ENCODE measurements around the gene IDI2. TPM values are rescaled to one million over a fixed set of nuclear protein-coding genes. Genes with fewer than 3 reads are reported as not detected.

Gene IDI2
- total and polyA plus RNA-seq, 2 of the 13 experiments (the other 11 are each of a cell fraction or from before 2014, with no cell fraction given), result not detected

GRCh38 chr10:1068380-1069361 lies 43.0 kb upstream of the IDI2 start:
- H3K79me2 ChIP-seq (ENCODE audit: insufficient read depth, low read length), result peaks cover 4% of the 10 kb centered on the region
- POLR2A ChIA-PET, result interaction anchor here (0.9 kb wide), 1 partner anchor 19 kb away, joined by 3 read pairs; the partner anchor contains the start of gene IDI1
- FAIRE-seq (no peak), DNase-seq (ENCODE audit: low spot score) (no peak), ATAC-seq (no peak)
- no peak overlapping the region for H3K27ac ChIP-seq (ENCODE audit: extremely low read length, insufficient read depth, low read length)
- 91% methylated on average over 10 of the region's 10 CpGs for WGBS (ENCODE audit: low lambda C conversion rate)
- H4K20me1 ChIP-seq (ENCODE audit: insufficient read depth, low read length), result no peaks in the 10 kb centered on the region
- no TSS peak for BruUV-seq (replicated peaks)
- no peak overlapping the region for H2AFZ ChIP-seq (ENCODE audit: low read length)
- H3K36me3 ChIP-seq (replicated peaks in 1 of 2; ENCODE audit: control insufficient read depth in 1 of 2, insufficient read depth in 2 of 2, low read length in 2 of 2), result peaks cover 4 to 12% of the 10 kb centered on the region in 2 experiments; a peak in 3 of 5 replicates
- peaks cover 7% of the 10 kb centered on the region for H3K4me1 ChIP-seq (ENCODE audit: insufficient read depth, low read length)
- CTCF ChIA-PET (ENCODE audit: low intra/inter-chr PET ratio, low total read pairs), result no interaction called here
- H3K9ac ChIP-seq (ENCODE audit: insufficient read depth, low read depth, low read length), result no peak overlapping the region
- no peaks in the 10 kb centered on the region for H3K27me3 ChIP-seq (ENCODE audit: control insufficient read depth in 1 of 2, insufficient read depth in 2 of 2, low read length in 2 of 2)
- no peak overlapping the region for H3K4me2 ChIP-seq (ENCODE audit: low read depth, low read length)
- no peak for TF ChIP-seq DRAP1 (CRISPR knock-in tag; IDR thresholded peaks at IDR 0.05)
- no peak for TF ChIP-seq HBP1 (CRISPR knock-in tag; IDR thresholded peaks at IDR 0.05; ENCODE audit: low read depth)
- no peak for TF ChIP-seq ZIK1 (CRISPR knock-in tag; IDR thresholded peaks at IDR 0.05; ENCODE audit: borderline replicate concordance, low read depth)
- TF ChIP-seq NFKB2 (CRISPR knock-in tag; IDR thresholded peaks at IDR 0.05; ENCODE audit: borderline replicate concordance), result no peak
- no peak for TF ChIP-seq ZNF251 (CRISPR knock-in tag; IDR thresholded peaks at IDR 0.05)
- TF ChIP-seq MTF1 (CRISPR knock-in tag; IDR thresholded peaks at IDR 0.05), result no peak
- TF ChIP-seq, protein P1, sequence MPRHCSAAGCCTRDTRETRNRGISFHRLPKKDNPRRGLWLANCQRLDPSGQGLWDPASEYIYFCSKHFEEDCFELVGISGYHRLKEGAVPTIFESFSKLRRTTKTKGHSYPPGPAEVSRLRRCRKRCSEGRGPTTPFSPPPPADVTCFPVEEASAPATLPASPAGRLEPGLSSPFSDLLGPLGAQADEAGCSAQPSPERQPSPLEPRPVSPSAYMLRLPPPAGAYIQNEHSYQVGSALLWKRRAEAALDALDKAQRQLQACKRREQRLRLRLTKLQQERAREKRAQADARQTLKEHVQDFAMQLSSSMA (CRISPR knock-in tag; IDR thresholded peaks at IDR 0.05), result no peak
- TF ChIP-seq KDM3A (CRISPR knock-in tag; IDR thresholded peaks at IDR 0.05; ENCODE audit: low read depth), result no peak
- TF ChIP-seq ZNF331 (CRISPR knock-in tag; IDR thresholded peaks at IDR 0.05), result no peak
- no peak for TF ChIP-seq E2F5 (CRISPR knock-in tag; conservative IDR thresholded peaks at IDR 0.05)
- no peak for TF ChIP-seq ZNF232 (CRISPR knock-in tag; IDR thresholded peaks at IDR 0.05; ENCODE audit: borderline replicate concordance)
- TF ChIP-seq, protein P2, sequence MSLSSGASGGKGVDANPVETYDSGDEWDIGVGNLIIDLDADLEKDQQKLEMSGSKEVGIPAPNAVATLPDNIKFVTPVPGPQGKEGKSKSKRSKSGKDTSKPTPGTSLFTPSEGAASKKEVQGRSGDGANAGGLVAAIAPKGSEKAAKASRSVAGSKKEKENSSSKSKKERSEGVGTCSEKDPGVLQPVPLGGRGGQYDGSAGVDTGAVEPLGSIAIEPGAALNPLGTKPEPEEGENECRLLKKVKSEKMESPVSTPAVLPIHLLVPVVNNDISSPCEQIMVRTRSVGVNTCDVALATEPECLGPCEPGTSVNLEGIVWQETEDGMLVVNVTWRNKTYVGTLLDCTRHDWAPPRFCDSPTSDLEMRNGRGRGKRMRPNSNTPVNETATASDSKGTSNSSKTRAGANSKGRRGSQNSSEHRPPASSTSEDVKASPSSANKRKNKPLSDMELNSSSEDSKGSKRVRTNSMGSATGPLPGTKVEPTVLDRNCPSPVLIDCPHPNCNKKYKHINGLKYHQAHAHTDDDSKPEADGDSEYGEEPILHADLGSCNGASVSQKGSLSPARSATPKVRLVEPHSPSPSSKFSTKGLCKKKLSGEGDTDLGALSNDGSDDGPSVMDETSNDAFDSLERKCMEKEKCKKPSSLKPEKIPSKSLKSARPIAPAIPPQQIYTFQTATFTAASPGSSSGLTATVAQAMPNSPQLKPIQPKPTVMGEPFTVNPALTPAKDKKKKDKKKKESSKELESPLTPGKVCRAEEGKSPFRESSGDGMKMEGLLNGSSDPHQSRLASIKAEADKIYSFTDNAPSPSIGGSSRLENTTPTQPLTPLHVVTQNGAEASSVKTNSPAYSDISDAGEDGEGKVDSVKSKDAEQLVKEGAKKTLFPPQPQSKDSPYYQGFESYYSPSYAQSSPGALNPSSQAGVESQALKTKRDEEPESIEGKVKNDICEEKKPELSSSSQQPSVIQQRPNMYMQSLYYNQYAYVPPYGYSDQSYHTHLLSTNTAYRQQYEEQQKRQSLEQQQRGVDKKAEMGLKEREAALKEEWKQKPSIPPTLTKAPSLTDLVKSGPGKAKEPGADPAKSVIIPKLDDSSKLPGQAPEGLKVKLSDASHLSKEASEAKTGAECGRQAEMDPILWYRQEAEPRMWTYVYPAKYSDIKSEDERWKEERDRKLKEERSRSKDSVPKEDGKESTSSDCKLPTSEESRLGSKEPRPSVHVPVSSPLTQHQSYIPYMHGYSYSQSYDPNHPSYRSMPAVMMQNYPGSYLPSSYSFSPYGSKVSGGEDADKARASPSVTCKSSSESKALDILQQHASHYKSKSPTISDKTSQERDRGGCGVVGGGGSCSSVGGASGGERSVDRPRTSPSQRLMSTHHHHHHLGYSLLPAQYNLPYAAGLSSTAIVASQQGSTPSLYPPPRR (CRISPR knock-in tag; IDR thresholded peaks at IDR 0.05; ENCODE audit: borderline replicate concordance), result no peak
- no peak for TF ChIP-seq ZSCAN25 (CRISPR knock-in tag; IDR thresholded peaks at IDR 0.05)
- no peak for TF ChIP-seq KAT2B (IDR thresholded peaks at IDR 0.05; ENCODE audit: borderline replicate concordance, low read depth, low read length)
- TF ChIP-seq TOPORS (CRISPR knock-in tag; IDR thresholded peaks at IDR 0.05), result no peak
- no peak overlapping the region for H3K4me3 ChIP-seq (replicated peaks in 1 of 3; ENCODE audit: insufficient read depth in 1 of 3, low read depth in 2 of 3, low read length in 3 of 3)
- in situ Hi-C loops (cut with HindIII; ENCODE audit: extremely low pct_ligation_motif_present, low pct_unique_long_range_greater_than_20kb) (no loop called here), intact Hi-C loops (cut with micrococcal nuclease; ENCODE audit: unreplicated experiment) (no loop called here)
- H3K9me3 ChIP-seq (ENCODE audit: low read length), result no peaks in the 10 kb centered on the region
